ENCODE measurements around the gene MKI67.

GRCh38 chr10:128054163-128054970 lies 71.9 kb downstream of the MKI67 start:
- TF ChIP-seq, protein P1, sequence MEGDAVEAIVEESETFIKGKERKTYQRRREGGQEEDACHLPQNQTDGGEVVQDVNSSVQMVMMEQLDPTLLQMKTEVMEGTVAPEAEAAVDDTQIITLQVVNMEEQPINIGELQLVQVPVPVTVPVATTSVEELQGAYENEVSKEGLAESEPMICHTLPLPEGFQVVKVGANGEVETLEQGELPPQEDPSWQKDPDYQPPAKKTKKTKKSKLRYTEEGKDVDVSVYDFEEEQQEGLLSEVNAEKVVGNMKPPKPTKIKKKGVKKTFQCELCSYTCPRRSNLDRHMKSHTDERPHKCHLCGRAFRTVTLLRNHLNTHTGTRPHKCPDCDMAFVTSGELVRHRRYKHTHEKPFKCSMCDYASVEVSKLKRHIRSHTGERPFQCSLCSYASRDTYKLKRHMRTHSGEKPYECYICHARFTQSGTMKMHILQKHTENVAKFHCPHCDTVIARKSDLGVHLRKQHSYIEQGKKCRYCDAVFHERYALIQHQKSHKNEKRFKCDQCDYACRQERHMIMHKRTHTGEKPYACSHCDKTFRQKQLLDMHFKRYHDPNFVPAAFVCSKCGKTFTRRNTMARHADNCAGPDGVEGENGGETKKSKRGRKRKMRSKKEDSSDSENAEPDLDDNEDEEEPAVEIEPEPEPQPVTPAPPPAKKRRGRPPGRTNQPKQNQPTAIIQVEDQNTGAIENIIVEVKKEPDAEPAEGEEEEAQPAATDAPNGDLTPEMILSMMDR (IDR thresholded peaks at IDR 0.05), result no peak
- no peak for TF ChIP-seq POLR2AphosphoS5 (IDR thresholded peaks at IDR 0.05; ENCODE audit: low read depth, low read length)

Measured in Panc1 (cell line).